GM13977 (cell line): ENCODE measurements around the gene OR6S1.

ENCODE experiments used
- DNase-seq: peaks from one replicate; pipeline ENCODE4 v3.0.0; 2012; ENCODE audit warnings: low spot score
- CTCF ChIP-seq: IDR thresholded peaks from 2 replicates; pipeline ENCODE4 v1.5.1; 2012; ENCODE audit warnings: mild to moderate bottlenecking, control low read depth; ENCODE audit not compliant: insufficient read depth; ENCODE audit errors: extremely low read depth, missing control alignments
- in situ Hi-C: fragments of 300-500 bp; cut with MboI; formaldehyde crosslinking; loops from one replicate; pipeline ENCODE4 v1.12.0; 2022; ENCODE audit warnings: low sequenced_read_pairs, low pct_unique_long_range_greater_than_20kb, mixed read lengths, inconsistent platforms; ENCODE audit not compliant: unreplicated experiment

OR6S1 gene

GRCh38 chr14:20610002-20610765 is 31.3 kb downstream of the OR6S1 start:
- in situ Hi-C loops, result loop anchor here (5.0 kb wide), 2 partner anchors 77 to 283 kb away; partner anchors contain the start of gene ANG
- peak; percentile 66 for DNase-seq
- TF ChIP-seq CTCF, result no peak

- peak; percentile 91 for TF ChIP-seq CTCF
- peak; percentile 78 for DNase-seq
- in situ Hi-C loops, result loop anchor here (5.0 kb wide), 2 partner anchors 78 to 282 kb away; partner anchors contain the start of gene ANG
Observed at GRCh38 chr14:20609215-20610001, 32.1 kb downstream of the OR6S1 start.

- in situ Hi-C loops, result no loop called here
- no peak for TF ChIP-seq CTCF
- no peak for DNase-seq
Observed at GRCh38 chr14:20608383-20609110, 32.9 kb downstream of the OR6S1 start.

GRCh38 chr14:20607617-20608016 is 33.9 kb downstream of the OR6S1 start:
- in situ Hi-C loops, result no loop called here
- TF ChIP-seq CTCF, result no peak

GRCh38 chr14:20606902-20607242 is 34.6 kb downstream of the OR6S1 start:
- no peak for DNase-seq
- in situ Hi-C loops, result no loop called here
- TF ChIP-seq CTCF, result no peak

More at GRCh38 chr14:20607617-20608016, 33.9 kb downstream of the OR6S1 start:
- DNase-seq, result peak; percentile 32

GRCh38 chr14:20606190-20606901 is 35.1 kb downstream of the OR6S1 start:
- DNase-seq, result no peak
- peak; percentile 43 for TF ChIP-seq CTCF
- in situ Hi-C loops, result no loop called here
